Stimulated activated CD4-positive, alpha-beta T cell treated with anti-CD3 and anti-CD28 coated beads, Interleukin-12 subunit alpha, Interleukin-12 subunit beta, amount 100 ng/mL, for 24 hours (primary cell): ENCODE measurements around the gene ZNF440.
A peak's percentile ranks its signal among the peaks of the same experiment; 100 is the strongest.
"Not testable (repeated sequence)": the region's sequence is repeated elsewhere in the genome, so short reads cannot be mapped to it uniquely, and the experiment has no call there.

ENCODE experiments used
- DNase-seq, 2 experiments: peaks; one replicate each; pipeline ENCODE4 v3.0.0-alpha.2; 2020; ENCODE audit warnings: low read depth in 2 of 2

ZNF440 gene

GRCh38 chr19:11814029-11814699, at the start of gene ZNF440:
ZNF440 (plus strand) TSS chr19:11814273; CDS start chr19:11814448, 175 bp downstream.
- DNase-seq: peak; percentile 70 to 90

DNA sequence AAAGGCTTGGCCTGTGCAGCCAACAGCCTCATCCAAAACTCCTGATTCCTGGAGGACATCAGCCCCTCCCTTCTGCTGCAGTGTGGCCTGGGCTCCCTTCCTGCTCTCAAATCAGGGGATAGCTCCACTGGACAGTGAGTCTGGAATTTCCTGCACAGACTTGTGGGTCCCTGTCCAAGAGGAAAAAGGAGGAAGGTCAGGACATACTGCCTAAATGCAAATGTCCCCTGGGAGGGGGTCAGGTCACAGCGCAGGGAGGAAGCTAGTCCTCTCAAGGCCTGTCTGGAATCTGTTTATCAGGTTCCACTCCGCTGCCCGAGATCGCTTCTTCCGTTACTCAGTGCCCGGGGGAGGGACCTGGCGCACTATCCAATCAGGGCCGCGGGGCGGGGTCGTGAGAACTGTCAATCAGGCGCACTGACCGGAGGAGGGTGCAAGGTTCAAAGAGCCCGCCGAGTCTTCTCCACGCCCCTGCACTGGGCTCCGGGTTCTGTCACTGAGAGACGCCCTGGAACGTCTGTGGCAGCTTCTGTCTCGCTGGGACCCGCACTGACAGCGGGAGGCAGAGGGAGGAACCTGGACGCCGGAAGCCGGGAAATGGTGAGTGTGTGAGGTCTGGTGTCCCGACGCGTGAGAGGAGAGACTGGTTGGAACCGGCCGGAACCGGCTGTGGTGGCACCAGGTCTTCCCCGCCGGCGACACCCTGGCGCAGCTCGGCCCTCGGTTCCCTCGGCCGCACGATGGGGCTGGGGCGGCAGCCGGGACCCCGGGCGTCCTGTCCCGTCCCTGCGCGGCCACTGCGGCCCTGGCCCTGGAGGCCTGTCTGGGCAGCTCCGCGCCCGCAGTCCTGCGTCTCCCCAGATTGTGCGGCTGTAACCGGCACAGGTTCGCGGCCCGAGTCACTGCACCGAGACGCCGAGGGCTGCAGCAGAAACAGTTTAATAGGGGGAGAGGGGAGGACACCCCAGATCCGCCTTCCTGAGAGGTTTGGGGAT, 47.2 kb upstream of the ZNF440 start, which contains the start of gene ZNF441:
ZNF441 (plus strand) TSS at position 404 of the 995 bp plus-strand sequence; CDS start at position 598, 194 bp downstream.
- DNase-seq: peak; percentile 86 to 98

GRCh38 chr19:11767633-11768133, 46.4 kb upstream of the ZNF440 start:
- peak in 1 of 2 experiments; percentile 22 for DNase-seq

DNA sequence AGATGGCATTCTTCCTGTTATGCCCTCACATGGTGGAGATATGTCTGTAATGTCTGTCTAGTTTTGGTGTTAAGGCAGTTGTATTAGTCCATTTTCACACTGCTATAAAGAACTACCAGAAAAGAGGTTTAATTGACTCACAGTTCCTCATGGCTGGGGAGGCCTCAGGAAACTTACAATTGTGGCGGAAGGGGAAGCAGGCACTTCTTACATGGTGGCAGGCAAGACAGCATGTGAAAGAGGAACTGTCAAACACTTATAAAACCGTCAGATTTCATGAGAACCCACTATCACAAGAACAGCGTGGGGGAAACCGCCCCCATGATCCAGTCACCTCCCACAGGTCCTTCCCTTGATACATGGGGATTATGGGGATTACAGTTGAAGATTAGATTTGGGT, 44.1 kb upstream of the ZNF440 start:
- DNase-seq: no peak

DNA sequence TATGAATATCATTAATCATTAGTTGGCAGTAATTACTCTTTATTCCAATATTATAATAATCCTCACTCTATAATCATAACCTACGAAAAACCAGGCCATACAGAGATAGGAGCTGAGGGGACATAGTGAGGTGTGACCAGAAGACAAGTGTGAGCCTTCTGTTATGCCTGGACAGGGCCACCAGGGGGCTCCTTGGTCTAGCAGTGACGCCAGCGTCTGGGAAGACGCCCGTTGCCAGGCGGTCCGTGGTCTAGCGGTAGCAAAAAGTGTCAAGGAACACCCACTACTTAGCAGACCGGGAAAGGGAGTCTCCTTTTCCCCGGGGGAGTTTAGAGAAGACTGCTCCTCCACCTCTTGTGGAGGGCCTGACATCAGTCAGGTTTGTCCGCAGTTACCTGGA, 42.6 kb upstream of the ZNF440 start:
- DNase-seq: not testable (repeated sequence)

- DNase-seq: not testable (repeated sequence)
Measured at GRCh38 chr19:11776669-11777068, 37.4 kb upstream of the ZNF440 start.

DNA sequence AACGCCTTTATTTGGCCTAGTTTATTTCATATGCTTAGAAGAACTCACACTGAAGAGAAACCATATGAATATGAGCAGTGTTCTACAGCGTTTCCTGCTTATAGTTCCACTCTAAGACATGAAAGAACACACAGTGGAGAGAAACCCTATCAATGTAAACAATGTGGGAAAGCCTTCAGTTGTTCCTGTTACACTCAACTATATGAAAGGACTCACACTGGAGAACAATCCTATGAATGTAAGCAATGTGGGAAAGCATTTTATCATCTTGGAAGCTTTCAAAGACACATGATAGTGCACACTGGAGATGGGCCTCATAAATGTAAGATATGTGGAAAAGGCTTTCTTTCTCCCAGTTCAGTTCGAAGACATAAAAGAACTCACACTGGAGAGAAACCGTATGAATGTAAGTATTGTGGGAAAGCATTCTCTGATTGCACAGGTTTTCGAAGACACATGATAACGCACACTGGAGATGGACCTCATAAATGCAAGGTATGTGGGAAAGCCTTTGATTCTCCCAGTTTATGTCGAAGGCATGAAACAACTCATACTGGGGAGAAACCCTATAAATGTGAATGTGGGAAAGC, 33.5 kb upstream of the ZNF440 start:
- DNase-seq: no peak

- no peak for DNase-seq
Measured at GRCh38 chr19:11781295-11782057, 32.6 kb upstream of the ZNF440 start.

- no peak for DNase-seq
Measured at GRCh38 chr19:11783767-11784166, 30.3 kb upstream of the ZNF440 start.

DNA sequence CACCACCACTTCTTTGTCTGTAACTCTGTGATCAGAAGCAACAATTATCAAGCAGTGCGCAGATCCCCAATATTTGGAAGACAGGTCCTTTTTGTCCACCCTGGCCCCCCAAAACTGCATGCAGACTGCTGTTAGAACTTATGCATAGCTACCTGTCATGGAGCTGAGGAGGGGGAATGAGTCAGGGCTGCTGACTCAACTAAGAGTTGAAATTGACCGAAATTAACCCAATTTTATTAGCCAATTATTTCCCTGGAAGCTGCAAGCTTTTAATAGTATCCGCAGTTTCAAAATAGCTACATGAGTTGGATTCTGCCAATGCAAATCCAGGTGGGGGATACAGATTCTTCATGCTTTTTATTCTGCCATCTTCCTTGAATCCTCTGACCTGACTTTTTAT, 29.7 kb upstream of the ZNF440 start:
- no peak for DNase-seq

DNA sequence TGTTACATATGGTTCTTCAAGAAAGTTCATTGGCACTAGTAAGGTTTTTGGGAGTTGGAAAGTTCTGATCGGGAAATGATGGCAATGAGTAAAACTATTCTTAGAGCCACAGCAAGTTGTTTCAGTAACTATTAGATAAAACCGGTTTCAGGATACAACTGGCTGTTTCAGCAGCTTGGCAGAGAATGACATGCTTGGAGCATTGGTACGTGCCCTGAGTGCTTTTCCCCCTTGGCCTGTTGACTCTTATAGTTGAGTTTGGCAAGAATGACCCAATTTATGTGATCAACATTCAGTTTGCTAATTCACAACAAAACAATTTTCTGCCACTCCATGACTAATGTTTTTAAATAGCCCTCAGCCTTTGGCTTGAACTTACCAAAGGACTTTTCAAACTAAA, 26.5 kb upstream of the ZNF440 start:
- no peak for DNase-seq

GRCh38 chr19:11792942-11793341, 21.1 kb upstream of the ZNF440 start:
- no peak for DNase-seq

DNA sequence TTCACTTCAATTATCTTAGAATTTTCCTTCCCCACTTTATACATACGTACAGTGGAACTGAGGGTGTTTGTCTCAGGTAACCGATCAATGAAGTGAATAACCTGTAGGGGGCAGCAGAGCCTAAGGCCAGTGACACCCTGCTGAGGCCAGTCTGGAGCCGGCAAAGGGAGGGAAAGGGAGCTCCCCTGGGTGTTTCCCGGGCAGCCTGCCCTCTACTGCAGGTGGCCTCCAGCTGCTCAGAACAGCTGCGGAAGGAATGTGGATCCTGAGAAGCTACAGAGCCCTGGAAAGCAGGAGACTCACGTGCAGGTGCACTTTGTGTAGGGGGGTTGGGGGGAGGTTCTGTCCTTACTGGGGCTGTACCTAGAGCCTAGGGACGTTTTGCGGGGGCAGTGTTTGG, 16.6 kb upstream of the ZNF440 start:
- DNase-seq: peak; percentile 44 to 72

DNA sequence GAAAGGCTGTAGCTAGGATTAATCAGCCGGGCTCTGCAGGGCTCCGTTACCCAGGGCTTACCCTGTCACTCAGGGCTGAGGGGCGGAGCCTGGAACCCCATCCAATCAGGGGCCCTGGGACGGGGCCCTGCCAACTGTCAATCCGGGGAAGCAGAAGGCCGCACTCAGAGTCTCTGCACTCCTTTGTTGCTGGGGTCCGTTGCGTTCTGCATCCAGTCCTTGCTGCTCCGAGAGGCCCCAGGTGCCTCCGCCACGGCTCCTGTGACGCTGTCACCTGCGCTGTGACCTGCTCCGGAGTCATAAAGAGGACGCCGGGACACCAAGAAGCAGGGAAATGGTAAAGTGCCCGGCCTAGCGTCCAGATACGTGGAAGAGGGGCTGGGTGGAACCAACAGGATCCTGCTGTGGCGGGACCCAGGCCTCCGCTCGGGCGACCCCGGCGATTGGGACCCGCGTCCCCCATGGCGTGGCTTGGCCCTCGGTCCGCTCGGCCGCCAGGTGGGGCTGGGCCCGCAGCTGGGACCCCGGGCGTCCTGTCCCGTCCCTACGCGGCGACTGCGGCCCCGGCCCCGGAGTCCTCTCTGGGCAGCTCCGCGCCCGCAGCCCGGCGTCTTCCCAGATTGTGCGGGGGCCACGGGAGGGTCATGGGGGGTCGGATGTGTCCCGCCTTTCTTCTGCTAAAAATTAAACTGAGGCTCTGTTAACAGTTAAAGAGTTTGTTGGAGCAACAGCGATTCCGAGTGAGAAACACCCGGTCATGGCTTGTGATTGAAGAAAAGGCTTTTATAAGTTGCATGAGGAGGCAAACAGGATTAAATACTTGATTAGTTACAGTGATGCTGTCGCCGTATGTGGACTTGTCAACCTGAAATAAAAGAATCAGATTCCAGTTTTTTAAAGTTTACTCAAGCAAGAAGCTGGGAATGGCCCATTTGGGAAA, 15.4 kb upstream of the ZNF440 start, which contains the start of gene ZNF491:
ZNF491 (plus strand) TSS at position 133 of the 940 bp plus-strand sequence. CDS start 7,431 bp downstream, outside the sequence.
- DNase-seq: peak; percentile 80 to 87

- DNase-seq: no peak
Measured at GRCh38 chr19:11806354-11807098, 7.5 kb upstream of the ZNF440 start.

GRCh38 chr19:11807099-11807380, 7.0 kb upstream of the ZNF440 start:
- DNase-seq: no peak

DNA sequence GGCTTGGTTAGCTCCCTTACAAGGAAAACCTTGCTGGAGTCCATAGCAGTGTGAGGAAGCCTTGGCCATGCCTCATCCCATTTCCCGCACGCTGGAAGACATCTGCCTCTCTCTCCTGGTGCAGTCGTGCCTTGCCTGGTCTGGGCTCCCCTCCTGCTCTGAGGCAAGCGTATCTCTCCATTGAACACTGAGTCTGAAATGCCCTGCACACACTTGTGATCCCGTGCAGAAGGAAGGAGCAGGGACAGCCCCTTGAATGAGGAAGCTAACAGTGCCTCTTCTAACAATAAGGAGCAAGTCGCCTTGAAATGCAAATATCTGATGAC, 407 bp upstream of the ZNF440 start:
- DNase-seq: no peak

DNA sequence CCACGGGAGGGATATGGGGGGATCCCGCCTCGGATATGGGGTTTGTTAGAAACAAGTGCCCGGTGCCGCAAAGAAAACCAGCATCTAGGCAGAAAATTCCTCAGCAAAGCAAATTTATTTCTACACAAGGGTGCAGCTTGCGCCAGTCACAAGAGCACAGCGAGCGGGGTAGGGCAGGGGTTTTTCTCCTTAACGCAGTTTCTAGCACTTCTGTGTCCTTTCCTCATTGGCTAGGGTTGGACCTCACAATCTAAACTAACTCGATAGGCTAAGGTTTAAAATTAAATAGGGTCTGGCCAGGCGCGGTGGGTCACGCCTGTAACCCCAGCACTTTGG, 595 bp downstream of the ZNF440 start:
- no peak for DNase-seq

DNA sequence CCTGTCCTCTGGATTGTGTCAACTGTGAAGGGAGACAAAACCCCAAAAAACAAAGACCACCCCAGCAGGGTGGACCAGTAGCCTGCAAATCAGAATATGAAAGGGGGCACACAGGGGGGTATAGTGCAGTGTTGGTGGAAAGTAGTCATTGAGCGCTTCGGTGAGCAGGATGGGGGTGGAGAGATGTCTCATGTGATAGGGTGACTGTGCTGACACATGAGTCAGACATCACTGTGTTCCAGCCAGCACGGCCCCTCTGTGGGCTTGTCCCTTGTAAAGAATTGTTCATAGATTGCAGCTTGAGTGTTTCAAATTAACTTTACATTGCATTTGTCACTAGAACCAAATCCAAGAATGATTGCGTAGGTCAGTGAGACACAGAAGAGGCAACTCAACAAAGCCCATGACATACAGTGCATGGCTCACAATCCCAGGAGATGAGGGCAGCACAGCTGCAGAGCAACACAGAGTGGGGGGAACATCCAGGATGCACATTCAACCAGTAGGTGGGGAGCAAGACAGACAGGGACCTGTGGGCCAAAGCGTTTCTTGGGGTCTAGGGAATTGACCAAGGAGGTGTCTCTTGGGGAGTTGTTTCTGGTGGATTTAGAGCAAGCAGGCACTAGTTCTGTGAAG, 7.5 kb downstream of the ZNF440 start:
- DNase-seq: no peak
